Neuronal stem cell (in vitro differentiated cells): ENCODE data around the gene P4HB.

Source experiments
- DNase-seq: peaks from one replicate; pipeline ENCODE4 v3.0.0-alpha.2; 2013; ENCODE audit warnings: low spot score
- H2AFZ ChIP-seq: one replicate; pipeline ENCODE4 v1.6.1; 2013; ENCODE audit warnings: mild to moderate bottlenecking, low read length, inconsistent platforms
- H2AK5ac ChIP-seq: 2 replicates; pipeline ENCODE4 v1.6.1; 2013; ENCODE audit warnings: low read depth, mild to moderate bottlenecking, inconsistent platforms, low read length, moderate library complexity, mixed read lengths
- H2BK120ac ChIP-seq: 2 replicates; pipeline ENCODE4 v1.6.1; 2013; ENCODE audit warnings: low read depth, mild to moderate bottlenecking, inconsistent platforms, low read length, moderate library complexity, mixed read lengths
- H2BK12ac ChIP-seq: one replicate; pipeline ENCODE4 v1.6.1; 2013; ENCODE audit warnings: low read length, inconsistent platforms
- H2BK15ac ChIP-seq: 2 replicates; pipeline ENCODE4 v1.6.1; 2013; ENCODE audit warnings: mild to moderate bottlenecking, low read length, inconsistent platforms, mixed read lengths
- H2BK5ac ChIP-seq: one replicate; pipeline ENCODE4 v1.6.1; 2013; ENCODE audit warnings: inconsistent platforms, mild to moderate bottlenecking, low read length, moderate library complexity
- H3K14ac ChIP-seq: one replicate; pipeline ENCODE4 v1.6.1; 2013; ENCODE audit warnings: low read length, inconsistent platforms
- H3K18ac ChIP-seq: 2 replicates; pipeline ENCODE4 v1.6.1; 2013; ENCODE audit warnings: low read length, inconsistent platforms
- H3K23ac ChIP-seq: 2 replicates; pipeline ENCODE4 v1.6.1; 2013; ENCODE audit warnings: low read depth, mild to moderate bottlenecking, mixed read lengths, low read length, inconsistent platforms; ENCODE audit not compliant: poor library complexity
- H3K27ac ChIP-seq: replicated peaks from 3 replicates; pipeline ENCODE4 v1.5.1; 2013; ENCODE audit warnings: low read length, inconsistent platforms
- H3K27me3 ChIP-seq, 3 experiments: 2 replicates each; pipeline ENCODE4 v1.6.1; 2013; ENCODE audit warnings: low read length in 3 of 3, mild to moderate bottlenecking in 2 of 3, inconsistent platforms in 1 of 3, low read depth in 1 of 3, mixed read lengths in 1 of 3, moderate library complexity in 1 of 3; ENCODE audit not compliant: control insufficient read depth in 3 of 3, insufficient read depth in 3 of 3
- H3K36me3 ChIP-seq, 2 donors: replicated peaks in 1 of 2; 2 replicates each; pipeline ENCODE4 v1.6.1; 2013; ENCODE audit warnings: low read length in 2 of 2; ENCODE audit not compliant: control insufficient read depth in 2 of 2, insufficient read depth in 2 of 2
- H3K4ac ChIP-seq: 2 replicates; pipeline ENCODE4 v1.6.1; 2013; ENCODE audit warnings: inconsistent platforms, mild to moderate bottlenecking, low read length, moderate library complexity
- H3K4me1 ChIP-seq, 2 donors: 1 replicate in 1 of 2; 2 replicates in 1 of 2; pipeline ENCODE4 v1.6.1; 2013; ENCODE audit warnings: low read length in 2 of 2, low read depth in 1 of 2; ENCODE audit not compliant: control insufficient read depth in 2 of 2, insufficient read depth in 1 of 2
- H3K4me2 ChIP-seq: one replicate; pipeline ENCODE4 v1.6.1; 2013; ENCODE audit warnings: mild to moderate bottlenecking, low read length, inconsistent platforms; ENCODE audit not compliant: insufficient read depth, poor library complexity, severe bottlenecking
- H3K4me3 ChIP-seq, 2 donors: 2 replicates each; pipeline ENCODE4 v1.5.1; 2013; ENCODE audit warnings: low read length in 2 of 2, mild to moderate bottlenecking in 2 of 2, inconsistent platforms in 1 of 2, moderate library complexity in 1 of 2
- H3K79me1 ChIP-seq: one replicate; pipeline ENCODE4 v1.6.1; 2013; ENCODE audit warnings: low read depth, mild to moderate bottlenecking, inconsistent platforms, low read length, moderate library complexity
- H3K9ac ChIP-seq: one replicate; pipeline ENCODE4 v1.6.1; 2013; ENCODE audit warnings: mild to moderate bottlenecking, low read depth, low read length, inconsistent platforms; ENCODE audit not compliant: poor library complexity
- H3K9me3 ChIP-seq, 2 donors: replicated peaks in 1 of 2; 2 replicates each; pipeline versions ENCODE3 to v1.6.1; 2013; ENCODE audit warnings: low read length in 2 of 2, mild to moderate bottlenecking in 2 of 2, inconsistent platforms in 1 of 2, low read depth in 1 of 2, mixed read lengths in 1 of 2, moderate library complexity in 1 of 2; ENCODE audit not compliant: control insufficient read depth in 2 of 2, insufficient read depth in 1 of 2
- H4K8ac ChIP-seq: one replicate; pipeline ENCODE4 v1.6.1; 2013; ENCODE audit warnings: low read depth, mild to moderate bottlenecking, inconsistent platforms, low read length, moderate library complexity
- H4K91ac ChIP-seq: one replicate; pipeline ENCODE4 v1.6.1; 2013; ENCODE audit warnings: low read length, low read depth, mild to moderate bottlenecking, inconsistent platforms; ENCODE audit not compliant: poor library complexity
- WGBS, 2 donors: extraction: QIAGEN DNeasy Blood & Tissue Kit; methylation state at CpG; one replicate each; pipeline ENCODE4 v1.1.7; 2013; ENCODE audit warnings: missing lambda C conversion rate in 2 of 2, mixed read lengths in 1 of 2; ENCODE audit not compliant: insufficient read length in 2 of 2, insufficient replicate concordance in 1 of 2; ENCODE audit errors: extremely low coverage in 2 of 2; 5-methylcytosine and 5-hydroxymethylcytosine counted together

Gene P4HB

GRCh38 chr17:81804559-81805399 is 55.6 kb downstream of the P4HB start:
- H4K91ac ChIP-seq, result no peak overlapping the region
- H3K23ac ChIP-seq, result peak overlapping the region; percentile 80
- H3K27ac ChIP-seq, result no peak overlapping the region
- no peak overlapping the region for H3K4me3 ChIP-seq
- H3K14ac ChIP-seq, result peak overlapping the region; percentile 71
- H2BK15ac ChIP-seq, result peak overlapping the region; percentile 49
- peak overlapping the region; percentile 43 for H4K8ac ChIP-seq
- DNase-seq, result no peak
- H3K36me3 ChIP-seq, result no peaks in the 10 kb centered on the region
- WGBS, 2 donors, result no CpG with 5 or more reads among the region's 65 CpGs
- peak overlapping the region; percentile 21 for H3K9ac ChIP-seq
- no peak overlapping the region for H3K4ac ChIP-seq
- H3K18ac ChIP-seq, result peak overlapping the region; percentile 85
- H3K27me3 ChIP-seq, result peaks cover 20 to 87% (median 72%) of the 10 kb centered on the region in 3 experiments
- peaks cover 4 to 14% of the 10 kb centered on the region in 2 donors for H3K9me3 ChIP-seq
- peak overlapping the region; percentile 84 for H2AFZ ChIP-seq
- H2AK5ac ChIP-seq, result peak overlapping the region; percentile 28
- peak overlapping the region; percentile 73 for H2BK12ac ChIP-seq
- peak overlapping the region; percentile 71 for H3K4me2 ChIP-seq
- H3K79me1 ChIP-seq, result peaks cover 7% of the 10 kb centered on the region
- H3K4me1 ChIP-seq, result peaks cover 2 to 7% of the 10 kb centered on the region in 2 donors
- H2BK120ac ChIP-seq, result peak overlapping the region; percentile 87
- no peak overlapping the region for H2BK5ac ChIP-seq

GRCh38 chr17:81803728-81804558 is 56.4 kb downstream of the P4HB start, which contains the start of gene GCGR:
Gene GCGR, plus strand, starts transcription at chr17:81804150. Its CDS starts 4,869 bp downstream, at chr17:81809019.
- Histone ChIP-seq H3K18ac (peak within 1 kb of the TSS; percentile 93), H3K79me1 (peaks cover 3% of the 10 kb centered on the region), H3K9me3 (peaks cover 4 to 14% of the 10 kb centered on the region in 2 donors), H4K91ac (no peak within 1 kb of the TSS), H2BK15ac (peak within 1 kb of the TSS; percentile 58), H3K36me3 (no peaks in the 10 kb centered on the region), H3K4me2 (peak within 1 kb of the TSS; percentile 71), H3K4ac (no peak within 1 kb of the TSS), H3K27me3 (peaks cover 20 to 78% (median 69%) of the 10 kb centered on the region in 3 experiments), H3K14ac (peak within 1 kb of the TSS; percentile 71), H3K4me3 (peak within 1 kb of the TSS in 1 of 2 donors; percentile 65), H2BK12ac (peak within 1 kb of the TSS; percentile 58), H2BK120ac (no peak within 1 kb of the TSS), H4K8ac (peak within 1 kb of the TSS; percentile 43), H2BK5ac (peak within 1 kb of the TSS; percentile 53), H3K23ac (peak within 1 kb of the TSS; percentile 80), H2AFZ (peak within 1 kb of the TSS; percentile 84), H3K4me1 (peaks cover 2 to 7% of the 10 kb centered on the region in 2 donors), H3K9ac (peak within 1 kb of the TSS; percentile 21), H3K27ac (no peak within 1 kb of the TSS), H2AK5ac (peak within 1 kb of the TSS; percentile 96)
- no CpG with 5 or more reads among the region's 110 CpGs for WGBS, 2 donors
- DNase-seq, result no peak

- H2AK5ac ChIP-seq, result peak overlapping the region; percentile 96
Observed at GRCh38 chr17:81802856-81803643, 57.3 kb downstream of the P4HB start.

More at GRCh38 chr17:81802856-81803643, 57.3 kb downstream of the P4HB start:
- Histone ChIP-seq H2AFZ (peak overlapping the region; percentile 84), H3K4me2 (no peak overlapping the region), H3K4me1 (peaks cover 2 to 7% of the 10 kb centered on the region in 2 donors), H2BK5ac (peak overlapping the region; percentile 53), H3K27ac (no peak overlapping the region), H3K23ac (peak overlapping the region; percentile 73), H3K36me3 (no peaks in the 10 kb centered on the region), H2BK12ac (peak overlapping the region; percentile 58), H2BK120ac (no peak overlapping the region), H3K9me3 (peaks cover 4 to 14% of the 10 kb centered on the region in 2 donors), H3K18ac (peak overlapping the region; percentile 93), H3K79me1 (peaks cover 2% of the 10 kb centered on the region), H3K9ac (no peak overlapping the region), H3K4ac (no peak overlapping the region), H3K4me3 (no peak overlapping the region), H3K27me3 (peaks cover 20 to 71% (median 67%) of the 10 kb centered on the region in 3 experiments), H4K91ac (no peak overlapping the region), H4K8ac (no peak overlapping the region), H2BK15ac (peak overlapping the region; percentile 58), H3K14ac (peak overlapping the region; percentile 21)
- no peak for DNase-seq
- WGBS, 2 donors, result no CpG with 5 or more reads among the region's 26 CpGs
